Common myeloid progenitor, CD34-positive (primary cell): Measurements from ENCODE around the gene CABLES1.
"Not testable (repeated sequence)": the region's sequence is repeated elsewhere in the genome, so short reads cannot be mapped to it uniquely, and the experiment has no call there.

Experiments used
- CTCF ChIA-PET: fragments of 350-600 bp; sonication (Branson Sonifier 250); formaldehyde crosslinking; loops from one replicate; lab custom pipeline; 2021; ENCODE audit warnings: antibody characterized with exemption; lab: Charles Lee
- POLR2A ChIA-PET: fragments of 350-600 bp; sonication (Branson Sonifier 250); formaldehyde crosslinking; loops from one replicate; lab custom pipeline; 2021; ENCODE audit warnings: antibody characterized with exemption; lab: Charles Lee
- DNase-seq, 3 donors: peaks; one replicate each; pipeline versions ENCODE4 v3.0.0 to v3.0.0-alpha.2; 2013
- H3K27ac ChIP-seq, 2 experiments: 1 replicate in 1 of 2; 2 replicates in 1 of 2; pipeline ENCODE4 v1.7.0; 2013; ENCODE audit warnings: inconsistent platforms in 2 of 2, low read length in 2 of 2, mild to moderate bottlenecking in 2 of 2, low read depth in 1 of 2, moderate library complexity in 1 of 2; ENCODE audit not compliant: severe bottlenecking in 2 of 2, insufficient read depth in 1 of 2, poor library complexity in 1 of 2
- H3K27me3 ChIP-seq, 5 experiments: replicated peaks in 2 of 5; 1 replicate in 3 of 5; 2 replicates in 2 of 5; pipeline versions ENCODE4 v1.6.1 to v1.7.0; 2013; ENCODE audit warnings: low read length in 4 of 5, mild to moderate bottlenecking in 2 of 5, moderate library complexity in 2 of 5, inconsistent platforms in 1 of 5; ENCODE audit not compliant: insufficient read depth in 5 of 5, control insufficient read depth in 4 of 5
- H3K36me3 ChIP-seq, 4 experiments: 1 replicate in 2 of 4; 2 replicates in 2 of 4; pipeline versions ENCODE4 v1.6.1 to v1.7.0; 2013; ENCODE audit warnings: low read length in 3 of 4, control low read depth in 1 of 4, mild to moderate bottlenecking in 1 of 4; ENCODE audit not compliant: control insufficient read depth in 4 of 4, insufficient read depth in 4 of 4
- H3K4me1 ChIP-seq, 4 experiments: 1 replicate in 3 of 4; 2 replicates in 1 of 4; pipeline versions ENCODE4 v1.6.1 to v1.7.1; 2013; ENCODE audit warnings: low read length in 3 of 4, mild to moderate bottlenecking in 3 of 4, control low read depth in 1 of 4, inconsistent platforms in 1 of 4, moderate library complexity in 1 of 4; ENCODE audit not compliant: control insufficient read depth in 4 of 4, insufficient read depth in 4 of 4; ENCODE audit errors: control extremely low read depth in 1 of 4
- H3K4me3 ChIP-seq, 7 experiments: 1 replicate in 4 of 7; 2 replicates in 3 of 7; pipeline versions ENCODE4 v1.5.1 to v1.7.0; 2013; ENCODE audit warnings: mild to moderate bottlenecking in 7 of 7, low read length in 6 of 7, moderate library complexity in 6 of 7, inconsistent platforms in 2 of 7, low read depth in 2 of 7, control low read depth in 1 of 7; ENCODE audit not compliant: insufficient read depth in 4 of 7, control insufficient read depth in 1 of 7; ENCODE audit errors: extremely low read depth in 1 of 7
- H3K9me3 ChIP-seq, 5 experiments: 1 replicate in 4 of 5; 2 replicates in 1 of 5; pipeline versions ENCODE4 v1.6.1 to v1.7.1; 2013; ENCODE audit warnings: low read length in 4 of 5, mild to moderate bottlenecking in 2 of 5, inconsistent platforms in 1 of 5, low read depth in 1 of 5, moderate library complexity in 1 of 5; ENCODE audit not compliant: control insufficient read depth in 4 of 5, insufficient read depth in 2 of 5; ENCODE audit errors: control extremely low read depth in 1 of 5
- WGBS: methylation state at CpG from one replicate; pipeline ENCODE4 v1.1.5; 2013; ENCODE audit not compliant: insufficient coverage; 5-methylcytosine and 5-hydroxymethylcytosine counted together

The CABLES1 gene

GRCh38 chr18:23093772-23094171 is 41.5 kb upstream of the CABLES1 start:
- WGBS: 94% methylated on average over 7 of the region's 9 CpGs
- Histone ChIP-seq H3K27ac (no peak overlapping the region), H3K27me3 (no peaks in the 10 kb centered on the region), H3K4me3 (no peak overlapping the region), H3K9me3 (peaks cover 0 to 3% (median 0%) of the 10 kb centered on the region in 5 experiments), H3K36me3 (no peaks in the 10 kb centered on the region), H3K4me1 (peaks cover 2 to 14% (median 9%) of the 10 kb centered on the region in 4 experiments)
- ChIA-PET POLR2A (no interaction called here), CTCF (interaction anchor here (1.2 kb wide), 1 partner anchor 16 kb away, joined by 3 read pairs; no protein-coding TSS in a partner anchor)
- DNase-seq: no peak

- DNase-seq: no peak
- Histone ChIP-seq H3K4me3 (no peak overlapping the region), H3K27ac (no peak overlapping the region), H3K4me1 (peaks cover 2 to 14% (median 9%) of the 10 kb centered on the region in 4 experiments), H3K27me3 (no peaks in the 10 kb centered on the region), H3K36me3 (no peaks in the 10 kb centered on the region), H3K9me3 (peaks cover 0 to 3% (median 0%) of the 10 kb centered on the region in 5 experiments)
- WGBS: 92% methylated on average over 11 of the region's 18 CpGs
- ChIA-PET POLR2A (no interaction called here), CTCF (interaction anchor here (0.7 to 1.2 kb wide), 2 partner anchors 9 to 15 kb away, joined by 3 read pairs; no protein-coding TSS in a partner anchor)
Observed at GRCh38 chr18:23094411-23095190, 40.7 kb upstream of the CABLES1 start.

GRCh38 chr18:23095463-23095862 is 39.8 kb upstream of the CABLES1 start:
- CTCF ChIA-PET: interaction anchor here (1.7 to 2.0 kb wide), 2 partner anchors 11 to 33 kb away, joined by 3 to 5 read pairs; no protein-coding TSS in a partner anchor
- H3K27me3 ChIP-seq: no peaks in the 10 kb centered on the region
- no peaks in the 10 kb centered on the region for H3K36me3 ChIP-seq
- no peak for DNase-seq
- H3K4me1 ChIP-seq: peaks cover 2 to 13% (median 9%) of the 10 kb centered on the region in 4 experiments
- 100% methylated on average over 4 of the region's 6 CpGs for WGBS
- no peak overlapping the region for H3K27ac ChIP-seq
- peaks cover 0 to 3% (median 0%) of the 10 kb centered on the region in 5 experiments for H3K9me3 ChIP-seq
- POLR2A ChIA-PET: no interaction called here
- H3K4me3 ChIP-seq: no peak overlapping the region

GRCh38 chr18:23097016-23097415 is 38.3 kb upstream of the CABLES1 start:
- DNase-seq, H3K36me3 ChIP-seq, H3K4me1 ChIP-seq, H3K9me3 ChIP-seq, H3K27ac ChIP-seq, POLR2A ChIA-PET, H3K4me3 ChIP-seq, H3K27me3 ChIP-seq: not testable (repeated sequence)
- CTCF ChIA-PET: interaction anchor here (1.7 to 2.0 kb wide), 2 partner anchors 10 to 31 kb away, joined by 3 to 5 read pairs; no protein-coding TSS in a partner anchor
- 92% methylated on average over 8 of the region's 8 CpGs for WGBS

GRCh38 chr18:23099621-23100020 is 35.7 kb upstream of the CABLES1 start:
- ChIA-PET POLR2A (no interaction called here), CTCF (interaction anchor here (0.9 to 1.6 kb wide), 3 partner anchors 12 to 22 kb away, joined by 3 to 5 read pairs (median 3); no protein-coding TSS in a partner anchor)
- Histone ChIP-seq H3K4me1 (no peaks in the 10 kb centered on the region), H3K4me3 (no peak overlapping the region), H3K27me3 (no peaks in the 10 kb centered on the region), H3K9me3 (peaks cover 0 to 3% (median 0%) of the 10 kb centered on the region in 5 experiments), H3K36me3 (no peaks in the 10 kb centered on the region), H3K27ac (no peak overlapping the region)
- DNase-seq: no peak
- 95% methylated on average over 4 of the region's 5 CpGs for WGBS

GRCh38 chr18:23101861-23102432 is 33.3 kb upstream of the CABLES1 start:
- POLR2A ChIA-PET: no interaction called here
- CTCF ChIA-PET: interaction anchor here (0.7 to 1.7 kb wide), 2 partner anchors 28 to 71 kb away, joined by 3 to 4 read pairs; no protein-coding TSS in a partner anchor
- DNase-seq: no peak
- Histone ChIP-seq H3K27ac (no peak overlapping the region), H3K9me3 (no peaks in the 10 kb centered on the region), H3K4me1 (peaks cover 0 to 4% (median 0%) of the 10 kb centered on the region in 4 experiments), H3K4me3 (no peak overlapping the region), H3K36me3 (no peaks in the 10 kb centered on the region), H3K27me3 (no peaks in the 10 kb centered on the region)
- 97% methylated on average over 9 of the region's 12 CpGs for WGBS
